NCI-H2171 treated with DMSO at 0.1 percent for 48 hours (cell line): Measurements from ENCODE around the gene POT1.
A peak's percentile ranks its signal among the peaks of the same experiment; 100 is the strongest.

Source experiments
- DNase-seq: peaks from one replicate; lab custom pipeline; 2025; lab: John Stamatoyannopoulos, UW

POT1 gene

DNA sequence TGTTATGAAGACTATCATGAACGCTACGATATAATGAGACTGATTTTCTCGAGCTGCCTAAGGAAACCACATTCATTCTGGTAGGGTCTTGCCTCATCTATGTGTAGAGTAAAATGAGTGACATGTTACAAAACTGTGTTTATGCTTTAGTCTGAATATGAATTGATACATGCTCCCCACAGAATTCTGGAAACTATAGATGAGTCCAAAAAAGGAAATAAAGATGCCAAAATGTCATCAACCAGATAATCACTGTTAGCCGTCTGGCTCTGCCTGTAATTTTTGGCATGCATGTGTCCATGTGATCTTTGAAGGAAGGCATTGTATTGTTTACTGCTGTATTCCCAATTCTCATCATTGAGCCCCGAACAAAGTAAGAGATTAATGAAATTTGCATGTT, 121.4 kb downstream of the POT1 start:
- DNase-seq: no peak

DNA sequence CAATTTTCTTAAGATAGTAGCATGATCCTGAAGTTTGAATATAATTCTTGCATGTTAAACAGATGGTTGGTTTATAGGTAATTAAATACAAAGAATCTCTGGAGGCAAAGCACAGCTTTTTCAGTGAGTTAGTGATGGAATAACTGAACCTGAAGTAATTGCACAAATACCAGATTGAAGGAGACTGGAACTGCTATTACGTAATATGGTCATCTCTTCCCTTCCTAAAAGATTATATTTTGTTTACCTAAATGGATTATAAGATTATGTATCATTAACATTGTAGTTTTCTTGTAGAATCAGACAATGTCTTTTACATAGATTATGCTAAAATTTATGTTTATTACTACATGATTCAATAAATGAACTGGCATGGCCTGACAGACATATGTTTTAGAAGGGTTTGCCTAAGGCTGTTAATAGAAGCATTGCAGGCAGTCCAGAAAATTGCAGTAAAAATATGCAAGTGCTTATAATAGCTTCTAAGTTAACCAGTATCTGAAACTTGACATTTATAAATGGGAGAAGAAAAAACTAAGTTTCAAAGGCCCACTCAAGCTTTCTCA, 128.2 kb downstream of the POT1 start:
- peak; percentile 76 for DNase-seq

DNA sequence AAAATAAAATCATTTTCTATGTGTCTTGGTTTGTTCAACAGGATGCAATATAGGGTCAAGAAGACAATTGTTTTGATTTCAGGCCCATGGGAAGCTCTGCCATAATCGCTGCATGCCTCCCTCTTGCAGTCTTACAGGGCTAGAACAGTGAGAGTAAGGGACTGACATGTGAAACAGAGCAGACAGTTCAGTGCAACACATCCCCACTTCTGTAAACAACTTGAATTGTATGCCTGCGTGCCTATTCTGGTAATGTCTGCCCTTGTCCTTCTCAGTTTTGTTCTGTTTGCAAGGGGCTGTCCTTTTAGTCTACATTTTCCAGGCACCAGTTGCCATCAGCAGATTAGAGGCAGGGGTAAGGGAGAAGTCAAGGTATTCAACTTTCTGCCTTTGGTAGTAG, 129.2 kb downstream of the POT1 start:
- peak; percentile 39 for DNase-seq

DNA sequence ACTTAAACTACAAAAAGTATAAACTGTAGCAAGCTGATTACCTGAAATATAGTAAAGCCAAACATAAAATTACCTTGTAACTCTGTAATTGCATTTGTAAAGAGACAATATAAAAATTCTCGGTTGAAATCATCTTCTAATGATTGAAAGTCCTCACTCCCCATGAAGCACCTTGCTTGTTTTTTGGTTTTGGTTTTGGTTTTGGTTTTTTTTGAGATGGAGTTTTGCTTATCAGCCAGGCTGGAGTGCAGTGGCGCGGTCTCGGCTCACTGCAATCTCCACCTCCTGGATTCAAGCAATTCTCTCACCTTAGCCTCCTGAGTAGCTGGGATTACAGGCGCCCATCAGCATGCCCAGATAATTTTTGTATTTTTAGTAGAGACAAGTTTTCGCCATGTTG, 130.2 kb downstream of the POT1 start:
- no peak for DNase-seq

DNA sequence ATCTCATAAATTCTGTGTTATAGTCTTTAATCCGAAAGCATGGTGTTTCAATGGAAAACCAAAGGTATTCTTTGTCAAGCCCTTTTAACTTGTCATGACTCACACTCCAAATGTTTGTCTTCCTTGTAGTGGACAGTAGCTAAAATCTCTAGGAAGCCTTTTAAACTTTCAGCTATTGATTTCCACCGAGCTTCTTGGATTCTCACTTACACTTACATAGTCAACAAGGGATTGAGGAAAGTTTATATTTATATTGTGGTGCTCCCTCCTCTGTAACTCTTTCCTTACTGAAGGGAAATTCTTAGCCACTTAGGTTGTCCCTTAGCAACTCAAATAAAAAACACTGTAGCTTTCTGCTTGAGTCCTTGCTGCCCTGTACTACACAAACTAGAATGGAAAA, 132.9 kb downstream of the POT1 start:
- DNase-seq: no peak

DNA sequence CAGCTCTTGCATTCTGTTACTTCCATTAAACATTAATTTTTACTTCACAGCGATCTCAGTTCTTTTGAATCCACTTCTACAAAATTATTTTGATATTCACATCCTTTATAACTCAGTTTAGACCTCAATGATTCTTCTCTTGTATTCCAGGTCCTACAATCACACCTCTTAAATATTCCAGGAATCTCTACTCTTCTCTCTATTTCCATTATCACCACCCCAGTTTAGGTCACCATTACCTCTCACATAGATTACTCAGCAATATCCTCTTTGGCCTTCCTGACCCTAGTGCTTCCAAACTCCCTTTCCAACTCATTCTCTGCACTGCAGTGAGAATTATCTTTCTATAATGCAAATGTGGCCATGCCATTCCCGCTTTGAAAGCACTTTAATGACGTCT, 136.9 kb downstream of the POT1 start:
- DNase-seq: no peak

DNA sequence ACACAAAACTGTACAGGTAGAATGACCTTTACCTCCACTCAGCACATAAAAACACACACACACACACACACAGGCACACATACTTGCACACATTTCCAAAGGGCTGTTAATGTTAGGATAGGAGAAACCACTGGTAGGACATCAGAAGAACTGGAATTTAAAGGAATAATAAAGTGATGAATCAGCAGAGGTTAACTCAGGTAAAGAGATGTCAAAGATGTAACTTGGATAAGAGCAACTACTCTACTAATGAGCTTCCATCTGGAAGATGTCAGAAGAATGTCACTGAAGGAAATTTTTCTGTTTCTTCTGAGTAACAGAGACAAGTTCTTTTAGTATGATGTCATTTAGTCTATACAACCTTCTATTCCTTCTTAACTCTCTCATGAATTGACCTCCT, 137.6 kb downstream of the POT1 start:
- no peak for DNase-seq

DNA sequence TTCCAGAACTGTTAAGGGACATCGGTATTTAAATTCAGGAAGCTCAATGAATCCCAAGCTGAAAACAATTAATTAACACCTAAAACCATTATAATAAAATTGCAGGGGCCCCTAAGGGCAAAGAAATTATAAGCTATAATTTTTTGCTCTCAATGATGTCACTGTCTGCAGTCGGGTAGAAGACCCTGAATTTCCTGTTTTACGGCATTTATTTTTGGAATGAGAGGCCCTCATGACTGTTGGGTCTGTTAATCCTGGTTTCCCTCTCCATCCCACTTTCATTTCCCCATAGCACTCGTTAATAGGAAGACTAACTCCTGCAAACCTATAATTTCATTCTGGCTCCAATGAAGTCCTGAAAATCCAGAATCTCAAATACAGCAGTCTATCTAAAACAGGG, 138.2 kb downstream of the POT1 start:
- no peak for DNase-seq

DNA sequence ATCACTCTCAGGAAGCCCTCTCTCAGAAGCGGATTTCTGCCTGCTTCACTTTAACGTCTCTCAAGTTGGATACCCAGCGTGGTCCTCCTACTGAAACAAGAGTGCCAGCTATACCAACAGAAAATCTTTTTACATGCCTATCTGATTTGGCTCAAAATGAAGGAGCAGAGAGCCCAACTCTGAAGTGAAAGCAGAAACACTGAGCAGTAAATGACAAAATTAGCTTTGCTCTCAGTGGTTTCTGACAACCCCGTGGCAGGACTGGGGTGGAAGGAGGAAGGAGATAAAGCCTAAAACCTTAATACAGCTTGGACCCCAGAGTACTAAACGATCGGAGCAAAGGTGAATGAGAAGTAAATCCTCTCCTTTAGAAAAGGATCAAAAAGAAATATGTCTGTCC, 139.0 kb downstream of the POT1 start:
- no peak for DNase-seq

DNA sequence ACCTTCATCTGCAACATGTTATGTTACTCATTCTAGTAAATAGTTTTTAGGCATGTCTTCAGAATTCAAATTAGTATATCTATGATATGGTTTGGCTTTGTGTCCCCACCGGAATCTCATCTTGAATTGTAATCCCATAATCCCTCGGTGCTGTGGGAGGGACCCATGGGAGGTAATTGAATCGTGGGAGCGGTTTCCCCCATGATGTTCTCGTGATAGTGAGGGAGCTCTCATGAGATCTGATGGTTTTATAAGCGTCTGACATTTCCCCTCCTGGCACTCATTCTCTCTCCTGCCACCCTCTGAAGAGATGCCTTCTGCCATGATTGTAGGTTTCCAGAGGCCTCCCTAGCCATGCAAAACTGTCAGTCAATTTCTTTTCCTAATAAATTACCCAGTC, 143.6 kb downstream of the POT1 start:
- DNase-seq: peak; percentile 4

DNA sequence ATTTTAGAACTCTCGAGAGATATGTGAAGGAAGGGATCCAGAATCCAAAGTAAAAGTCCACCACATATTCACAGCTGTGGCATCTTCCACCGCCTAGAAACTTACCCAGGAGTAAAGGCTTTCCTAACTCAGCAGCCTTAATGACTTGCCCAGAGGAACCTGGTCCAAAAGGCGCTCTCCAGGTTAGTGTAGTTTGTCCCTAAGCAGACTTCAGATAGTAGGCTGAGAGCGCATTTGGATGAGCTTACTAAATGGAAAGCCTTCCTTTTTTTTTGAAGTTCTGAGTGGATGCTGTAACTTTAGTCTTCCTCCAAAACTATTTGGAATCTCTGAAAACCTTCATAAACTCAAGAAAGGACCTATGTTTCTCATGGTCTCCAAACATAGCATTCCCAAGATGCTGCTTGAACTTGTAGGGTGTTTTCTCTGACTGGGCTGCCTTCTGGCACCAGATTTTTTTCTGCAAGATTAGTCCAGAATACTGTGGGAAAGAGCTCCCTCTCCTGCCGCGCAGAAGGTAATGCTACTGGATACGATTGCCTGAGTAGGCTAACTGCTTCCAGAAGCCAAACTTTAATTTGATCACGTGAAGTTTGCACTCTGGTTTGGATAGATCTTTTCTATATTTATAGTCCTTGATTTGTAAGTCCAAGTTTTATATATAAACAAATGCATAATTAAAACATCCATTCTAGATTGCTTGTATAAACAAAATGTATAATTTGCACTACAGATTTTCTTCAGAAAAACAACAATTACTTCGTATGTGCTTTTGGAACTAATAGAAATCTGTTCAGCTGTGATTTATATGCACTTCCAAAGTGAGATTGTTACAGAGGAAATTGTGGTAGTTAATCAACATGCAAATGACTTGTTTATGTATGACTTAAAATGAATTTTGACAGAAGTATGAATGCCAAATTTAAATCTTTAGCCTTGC, 144.5 kb downstream of the POT1 start:
- peak; percentile 82 for DNase-seq

DNA sequence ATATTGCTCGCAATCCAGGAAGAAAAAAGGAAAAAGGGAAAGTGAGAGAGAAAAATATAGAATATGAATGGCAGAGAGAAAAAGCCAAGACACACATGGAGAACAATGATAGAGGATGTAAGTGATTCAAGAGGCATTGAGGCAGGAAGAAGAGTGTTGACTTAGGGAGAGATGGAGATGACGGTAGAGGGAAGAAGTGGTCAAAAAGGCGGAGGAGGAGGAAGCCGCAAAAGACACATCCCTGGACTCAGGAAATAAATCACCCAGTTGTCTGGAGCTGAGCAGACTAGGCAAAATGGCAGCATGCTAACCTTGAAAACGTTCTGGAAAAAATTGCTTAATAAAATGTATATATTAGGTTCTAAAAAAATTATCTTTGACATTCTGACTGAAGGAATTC, 146.4 kb downstream of the POT1 start:
- no peak for DNase-seq

DNA sequence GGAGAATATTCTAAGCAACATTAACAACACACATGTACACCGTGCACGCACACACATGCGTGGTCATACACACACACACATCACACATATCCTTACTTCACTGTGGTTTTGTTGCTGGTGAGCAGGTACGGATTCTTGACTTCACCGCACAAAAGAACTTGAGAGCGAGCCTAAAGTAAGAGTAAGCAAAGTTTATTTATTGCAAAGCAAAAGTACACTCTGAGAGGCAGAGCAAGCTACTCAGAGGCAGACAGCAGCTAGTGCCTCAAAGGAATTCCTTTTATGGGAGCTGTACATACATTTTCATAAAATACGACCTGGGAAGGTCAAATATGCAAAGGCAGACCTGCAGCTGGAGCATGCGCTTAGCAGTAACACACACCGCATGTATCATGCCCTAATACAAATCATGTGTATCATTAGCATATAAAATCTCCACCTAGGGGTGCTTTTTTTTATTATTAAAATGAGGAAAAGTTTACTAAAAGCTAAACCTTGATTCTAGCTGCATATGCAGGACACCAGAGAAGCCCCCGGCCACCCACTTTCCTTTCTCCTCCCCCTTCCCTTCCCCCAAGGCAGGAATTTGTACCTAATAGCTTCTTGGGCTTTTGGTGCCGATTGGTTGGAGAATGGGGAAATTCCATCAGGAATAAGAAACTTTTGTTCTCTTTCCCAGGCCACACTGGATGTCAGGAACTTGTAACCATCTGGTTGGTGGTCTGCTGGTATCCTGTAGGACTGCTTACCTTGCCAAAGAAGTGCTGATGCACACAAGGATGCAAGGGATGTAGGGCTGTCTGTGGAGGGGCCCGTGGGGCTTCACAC, 147.5 kb downstream of the POT1 start:
- DNase-seq: no peak

DNA sequence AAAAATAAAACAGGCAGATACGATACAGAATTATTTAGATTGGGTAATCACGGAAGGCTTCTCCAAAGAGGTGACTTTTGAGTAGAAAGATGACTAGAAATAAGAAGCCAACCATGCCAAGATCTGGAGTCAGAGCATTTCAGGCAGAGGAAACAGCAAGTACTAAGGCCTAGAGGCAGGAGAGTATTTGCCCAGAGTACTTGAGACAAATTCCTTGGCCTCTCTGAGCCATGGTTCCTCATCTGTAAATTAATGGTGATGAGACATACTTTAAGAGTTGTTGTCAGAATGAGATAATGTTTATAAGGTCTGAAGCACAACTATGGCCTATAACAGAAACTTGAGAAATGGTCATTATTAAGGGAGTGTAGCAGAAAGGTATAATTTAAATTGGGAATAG, 148.2 kb downstream of the POT1 start:
- DNase-seq: no peak

DNA sequence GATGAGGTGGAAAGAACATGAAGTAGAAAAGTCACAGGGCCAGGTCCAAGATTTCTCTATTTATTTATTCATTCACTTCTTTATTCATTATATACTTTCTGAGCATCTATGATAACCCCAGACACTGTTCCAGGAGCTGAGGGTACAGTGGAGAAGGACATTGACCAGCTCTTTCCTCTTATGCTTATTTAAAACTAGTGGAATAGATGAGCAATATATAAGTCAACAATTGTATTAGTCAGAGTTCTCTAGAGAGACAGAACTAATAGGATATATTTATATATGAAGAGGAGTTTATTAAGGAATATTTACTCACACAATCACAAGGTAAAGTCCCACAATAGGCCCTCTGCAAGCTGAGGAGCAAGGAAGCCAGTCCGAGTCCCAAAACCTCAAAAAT, 149.0 kb downstream of the POT1 start:
- no peak for DNase-seq

DNA sequence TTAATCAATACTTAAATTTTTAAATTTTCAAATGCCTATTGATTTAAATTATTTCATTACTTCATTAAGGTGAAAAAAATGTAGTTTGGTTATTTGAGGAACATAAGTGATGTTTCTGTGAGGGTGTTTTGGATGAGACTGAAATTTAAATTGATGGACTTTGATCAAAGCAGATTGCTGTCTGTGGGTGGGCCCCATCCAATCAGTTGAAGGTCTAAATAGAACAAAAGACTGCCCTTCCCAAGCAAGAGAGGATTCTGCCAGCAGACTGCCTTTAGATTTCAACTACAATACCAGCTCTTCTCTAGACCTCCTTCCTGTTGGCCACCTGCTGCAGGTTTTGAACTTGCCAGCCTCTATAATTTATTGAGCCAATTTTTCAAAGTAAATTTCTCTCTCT, 149.6 kb downstream of the POT1 start:
- no peak for DNase-seq

DNA sequence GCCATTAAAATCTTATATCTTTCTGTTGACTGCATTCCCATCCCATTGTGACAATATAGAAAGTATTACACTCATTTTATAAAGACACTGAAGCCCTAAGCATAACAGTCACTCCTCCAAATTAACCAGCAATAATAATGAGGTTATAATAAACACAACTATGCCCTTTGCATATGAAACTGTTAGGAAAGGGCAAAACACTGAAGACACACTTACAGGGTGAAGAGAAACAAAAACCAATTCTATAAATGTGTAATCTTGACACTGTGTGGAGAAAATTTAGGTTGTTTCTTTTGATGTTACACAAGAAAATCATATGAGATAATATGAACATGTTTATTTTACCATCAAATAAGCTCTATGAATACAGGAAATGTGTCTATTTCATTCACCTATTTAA, 150.0 kb downstream of the POT1 start:
- no peak for DNase-seq

DNA sequence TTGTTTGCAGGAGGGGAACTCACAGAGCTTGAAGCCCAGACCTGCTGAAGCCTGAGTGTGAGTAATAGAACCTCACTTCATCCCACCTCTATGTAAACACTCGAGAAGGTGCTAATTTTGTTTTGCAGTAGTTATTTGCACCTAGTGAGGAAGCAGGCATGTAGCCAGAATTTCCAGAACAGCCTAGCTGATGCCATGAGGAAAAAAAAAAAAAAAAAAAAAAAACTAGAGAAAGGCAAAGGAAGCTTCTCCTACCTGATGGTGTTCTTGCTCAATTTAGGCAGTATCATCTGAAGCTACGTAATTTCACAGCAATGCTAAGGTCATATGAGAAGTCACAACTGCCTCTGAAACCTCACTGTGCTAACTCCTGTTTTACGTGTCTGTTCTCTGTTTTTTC, 150.4 kb downstream of the POT1 start:
- peak; percentile 72 for DNase-seq

DNA sequence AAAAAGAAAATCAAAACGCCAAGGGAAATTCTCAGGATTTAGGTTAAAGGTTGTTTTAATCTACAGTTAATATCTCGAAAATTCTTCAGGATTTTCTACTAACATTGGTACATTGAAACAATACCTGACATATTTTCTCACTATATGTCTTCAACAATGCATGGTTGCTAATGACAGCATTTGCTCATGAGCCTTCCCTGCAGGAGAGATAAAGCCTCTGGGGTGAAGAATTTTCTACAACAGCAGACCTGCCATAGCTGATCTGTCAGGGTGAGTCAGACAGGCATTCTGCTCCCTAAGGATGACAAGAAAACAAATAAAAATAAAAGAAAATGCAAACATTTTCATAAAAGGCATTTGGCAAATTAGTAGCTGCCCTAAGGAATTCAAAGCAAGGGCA, 152.4 kb downstream of the POT1 start:
- no peak for DNase-seq

DNA sequence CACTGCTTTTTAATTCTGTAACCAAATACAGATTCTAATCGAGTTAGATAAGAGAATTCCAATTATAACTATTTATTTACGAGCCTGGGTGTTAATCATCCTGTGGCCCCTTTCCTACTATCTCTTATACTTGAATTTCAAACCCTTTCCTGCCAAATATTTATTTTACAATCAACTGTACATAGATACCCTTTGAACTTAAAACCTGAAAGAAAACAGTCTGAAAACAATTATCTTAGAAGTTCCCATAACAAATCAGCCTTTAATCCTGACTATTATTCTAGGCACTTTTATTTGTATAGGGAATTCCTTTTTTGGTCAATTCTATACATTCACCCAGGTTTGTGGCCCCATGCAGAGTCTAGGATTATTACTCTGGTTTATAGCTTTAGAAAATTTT, 153.5 kb downstream of the POT1 start:
- no peak for DNase-seq

DNA sequence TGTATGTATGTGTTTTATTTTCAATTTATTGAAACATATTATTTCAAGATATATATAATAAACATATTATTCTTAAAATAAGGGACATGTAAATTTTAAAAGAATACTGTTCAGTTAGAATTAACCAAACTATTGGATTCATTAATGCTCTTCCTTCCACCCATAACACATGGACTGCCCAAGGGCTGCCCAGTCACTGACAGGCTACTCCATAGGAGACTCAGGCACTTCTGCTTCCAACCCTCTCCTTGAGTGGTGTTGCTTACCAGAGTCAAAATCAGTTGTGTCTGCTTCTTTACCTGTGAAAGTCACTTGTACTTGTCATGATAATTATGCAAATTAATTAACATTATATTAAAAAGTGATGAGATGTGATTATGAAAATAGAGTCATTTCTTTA, 154.2 kb downstream of the POT1 start:
- no peak for DNase-seq

DNA sequence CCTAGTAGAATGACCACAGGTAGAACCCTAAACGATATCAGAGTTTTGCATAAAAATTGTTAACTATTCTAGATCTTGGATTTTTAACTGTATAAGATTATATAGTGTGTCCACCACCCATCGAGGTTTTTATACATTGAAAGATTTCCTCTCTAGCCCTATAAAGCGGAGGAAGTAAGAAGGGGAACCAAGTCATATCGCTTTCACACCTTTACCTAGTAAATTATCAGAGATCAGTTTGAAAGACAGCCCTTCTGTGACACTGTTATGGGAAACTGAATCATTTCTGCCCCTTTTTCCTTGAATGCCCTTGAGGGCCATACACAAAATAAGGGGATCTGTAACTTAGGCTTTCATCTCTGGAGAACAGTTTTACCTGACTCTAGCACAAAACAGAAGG, 155.7 kb downstream of the POT1 start:
- DNase-seq: no peak

DNA sequence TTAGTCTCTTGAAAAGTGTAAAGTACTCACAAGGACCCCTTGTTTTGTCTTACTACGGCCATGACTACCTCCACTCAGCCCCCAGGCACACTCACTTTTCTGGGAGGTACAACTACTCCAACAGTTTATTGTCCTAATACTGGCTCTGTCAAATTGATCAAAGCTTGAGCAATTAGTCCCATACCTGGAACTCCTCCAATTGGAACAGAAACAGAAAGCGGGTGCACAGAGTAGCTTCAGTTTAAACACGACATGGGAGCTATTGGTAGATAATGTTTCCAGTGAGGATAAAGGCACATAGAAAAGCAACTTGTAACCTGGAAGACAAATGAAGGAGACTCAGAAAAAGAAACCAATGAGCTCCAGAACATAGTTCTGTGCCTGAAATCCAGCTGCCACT, 156.3 kb downstream of the POT1 start:
- no peak for DNase-seq
